ENCODE results near the gene TMEM208. TPM values are rescaled to one million over a fixed set of nuclear protein-coding genes. Genes with fewer than 3 reads are reported as not detected.
A peak's percentile ranks its signal among the peaks of the same experiment; 100 is the strongest.

TMEM208 gene
- polyA plus RNA-seq, 3 donors from 2014 or later = 104 to 154 (median 107) TPM

DNA sequence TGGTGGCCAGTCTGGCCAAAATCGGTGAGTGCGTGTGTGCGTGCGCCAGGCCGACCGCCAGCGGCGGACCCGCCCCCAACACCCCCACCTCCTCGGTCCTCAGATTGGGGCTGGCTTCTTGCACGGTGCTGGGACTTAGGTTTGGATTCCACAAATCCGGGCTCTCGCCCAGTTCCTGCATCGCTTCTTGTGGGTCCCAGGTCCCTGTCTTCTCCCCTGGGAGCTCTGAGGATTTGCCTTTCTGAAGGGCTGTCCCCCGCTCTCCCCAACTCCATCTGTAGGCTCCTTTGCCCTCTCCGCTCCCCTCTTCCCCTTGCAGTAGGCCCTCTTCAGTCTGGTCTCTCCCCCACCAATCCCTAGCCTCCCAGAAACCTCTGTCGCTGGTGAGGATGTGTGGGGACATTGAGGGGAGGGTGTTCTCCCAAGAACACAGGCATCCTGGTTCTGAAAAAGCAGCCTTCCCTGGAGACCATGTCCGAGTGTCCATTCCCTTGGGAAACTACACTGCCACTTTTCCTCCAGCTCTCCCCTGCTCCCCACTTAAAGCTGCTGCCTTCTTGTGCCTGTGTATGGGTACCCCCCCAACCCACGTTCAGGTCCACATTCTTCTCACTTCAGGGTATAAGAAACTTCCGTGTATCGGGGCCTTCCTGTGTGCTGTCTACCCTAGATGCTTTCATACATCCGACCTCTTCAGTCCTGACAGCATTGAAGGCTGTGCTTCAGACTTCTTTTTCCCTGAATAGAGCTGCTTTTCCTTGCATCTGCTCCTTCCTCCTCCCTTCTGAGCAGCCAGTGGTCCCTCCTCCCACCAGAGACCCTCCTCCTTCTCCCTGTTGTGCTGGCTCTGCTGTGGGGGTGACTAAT lies 22.5 kb downstream of the TMEM208 start:
- Mint-ChIP-seq H3K4me1 (peaks cover 34 to 36% of the 10 kb centered on the region in 2 donors), H3K27me3 (ENCODE audit: low read depth in 3 of 3) (peaks cover 6 to 19% (median 16%) of the 10 kb centered on the region in 3 donors), H3K4me3 (peak overlapping the region; percentile 61 to 76 (median 68)), H3K9me3 (no peaks in the 10 kb centered on the region), H3K36me3 (no peaks in the 10 kb centered on the region), H3K27ac (peak overlapping the region in 1 of 6 donors; percentile 17)
- no peak for DNase-seq

DNA sequence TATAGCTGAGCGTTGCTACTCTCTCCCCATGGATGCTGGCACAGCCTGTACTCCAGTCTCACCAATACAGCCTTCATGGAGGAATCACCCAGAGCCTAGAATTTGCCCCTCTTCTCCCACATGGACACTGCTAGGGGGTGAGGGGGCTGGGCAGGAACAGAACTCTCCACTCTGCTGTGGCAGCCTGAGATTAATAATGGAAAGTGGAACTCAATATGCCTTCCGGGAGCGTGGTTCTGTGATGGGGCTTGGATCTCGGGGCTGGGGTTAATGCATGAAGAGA lies 23.1 kb downstream of the TMEM208 start:
- H3K9me3 Mint-ChIP-seq = no peaks in the 10 kb centered on the region
- H3K27ac Mint-ChIP-seq = peak overlapping the region in 1 of 6 donors; percentile 17
- DNase-seq = no peak
- peaks cover 6 to 19% (median 16%) of the 10 kb centered on the region in 3 donors for H3K27me3 Mint-ChIP-seq (ENCODE audit: low read depth in 3 of 3)
- H3K4me1 Mint-ChIP-seq = peaks cover 28 to 30% of the 10 kb centered on the region in 2 donors
- peak overlapping the region; percentile 46 to 76 (median 68) for H3K4me3 Mint-ChIP-seq
- no peaks in the 10 kb centered on the region for H3K36me3 Mint-ChIP-seq

DNA sequence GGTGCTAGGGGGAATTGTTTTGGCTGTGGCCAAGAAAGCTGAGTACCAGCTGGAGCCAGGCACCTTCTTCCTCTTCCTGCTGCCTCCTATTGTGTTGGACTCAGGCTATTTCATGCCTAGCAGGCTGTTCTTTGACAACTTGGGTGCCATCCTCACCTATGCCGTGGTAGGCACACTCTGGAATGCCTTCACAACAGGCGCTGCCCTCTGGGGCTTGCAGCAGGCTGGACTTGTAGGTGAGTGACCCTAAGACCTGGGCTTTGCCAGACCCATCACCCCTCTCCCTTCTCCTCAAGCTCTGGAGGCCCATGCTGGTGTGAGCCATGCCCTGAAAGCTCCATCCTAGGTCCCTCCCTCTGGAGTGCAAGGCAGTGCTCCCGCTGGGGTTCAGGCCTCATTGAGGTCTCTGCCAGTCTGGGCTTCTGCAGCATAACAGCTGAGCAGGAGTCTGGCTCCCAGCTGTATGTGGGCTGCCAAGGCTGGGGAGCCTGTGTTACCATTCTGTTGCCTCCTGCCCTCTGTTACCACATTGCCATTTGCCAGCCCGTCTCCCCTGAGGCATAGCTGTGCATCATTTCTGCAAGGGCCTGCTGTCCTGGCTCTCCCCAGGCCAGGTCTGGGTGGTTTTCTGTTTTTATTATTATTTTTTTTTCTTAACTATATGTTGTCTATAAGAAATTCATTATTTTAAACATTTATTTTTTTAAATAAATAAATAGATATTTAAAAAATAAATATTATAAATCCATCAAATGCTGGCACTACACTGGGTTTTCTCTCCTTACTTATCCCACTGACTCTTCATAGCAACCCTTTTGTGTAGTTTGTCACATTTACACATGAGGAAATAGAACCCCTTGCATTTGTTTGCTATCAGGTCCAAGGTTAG lies 25.9 kb downstream of the TMEM208 start:
- H3K4me1 Mint-ChIP-seq = peaks cover 14 to 17% of the 10 kb centered on the region in 2 donors
- H3K36me3 Mint-ChIP-seq = no peaks in the 10 kb centered on the region
- no peak overlapping the region for H3K27ac Mint-ChIP-seq
- no peak for DNase-seq
- no peak overlapping the region for H3K4me3 Mint-ChIP-seq
- H3K9me3 Mint-ChIP-seq = no peaks in the 10 kb centered on the region
- H3K27me3 Mint-ChIP-seq (ENCODE audit: low read depth in 3 of 3) = peaks cover 6 to 15% (median 11%) of the 10 kb centered on the region in 3 donors

DNA sequence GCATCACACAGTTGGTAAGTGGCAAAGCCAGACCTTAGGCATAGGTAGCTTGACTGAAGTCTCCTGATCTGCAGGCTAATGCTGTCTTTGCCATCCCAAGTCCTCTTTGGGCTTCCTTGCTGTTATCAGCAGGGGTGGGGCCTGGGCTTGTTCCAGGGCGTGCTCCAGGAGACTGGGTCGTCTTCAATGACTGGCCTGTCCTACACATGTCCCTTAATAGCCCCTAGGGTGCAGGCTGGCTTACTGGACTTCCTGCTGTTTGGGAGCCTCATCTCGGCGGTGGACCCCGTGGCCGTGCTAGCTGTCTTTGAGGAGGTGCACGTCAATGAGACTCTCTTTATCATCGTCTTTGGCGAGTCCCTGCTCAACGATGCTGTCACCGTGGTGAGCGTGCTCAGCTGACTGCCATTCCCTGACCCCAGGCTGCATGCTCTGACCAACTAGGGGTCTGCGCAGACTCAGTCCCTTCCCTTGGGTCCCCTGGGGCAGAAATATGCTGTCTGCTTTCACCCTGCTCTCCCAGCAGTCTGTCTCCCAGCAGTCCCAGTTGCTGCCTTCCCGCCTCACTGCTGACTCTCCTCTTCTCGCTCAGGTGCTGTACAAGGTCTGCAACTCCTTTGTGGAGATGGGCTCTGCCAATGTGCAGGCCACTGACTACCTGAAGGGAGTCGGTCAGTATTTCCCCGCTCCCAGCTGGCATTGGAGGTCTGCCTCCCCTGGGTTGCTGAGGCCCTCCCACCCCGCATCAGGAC lies 28.0 kb downstream of the TMEM208 start:
- no peaks in the 10 kb centered on the region for H3K9me3 Mint-ChIP-seq
- H3K27me3 Mint-ChIP-seq (ENCODE audit: low read depth in 3 of 3) = peaks cover 3 to 13% (median 5%) of the 10 kb centered on the region in 3 donors
- DNase-seq = no peak
- peaks cover 0 to 3% of the 10 kb centered on the region in 2 donors for H3K4me1 Mint-ChIP-seq
- no peak overlapping the region for H3K4me3 Mint-ChIP-seq
- no peak overlapping the region for H3K27ac Mint-ChIP-seq
- no peaks in the 10 kb centered on the region for H3K36me3 Mint-ChIP-seq

DNA sequence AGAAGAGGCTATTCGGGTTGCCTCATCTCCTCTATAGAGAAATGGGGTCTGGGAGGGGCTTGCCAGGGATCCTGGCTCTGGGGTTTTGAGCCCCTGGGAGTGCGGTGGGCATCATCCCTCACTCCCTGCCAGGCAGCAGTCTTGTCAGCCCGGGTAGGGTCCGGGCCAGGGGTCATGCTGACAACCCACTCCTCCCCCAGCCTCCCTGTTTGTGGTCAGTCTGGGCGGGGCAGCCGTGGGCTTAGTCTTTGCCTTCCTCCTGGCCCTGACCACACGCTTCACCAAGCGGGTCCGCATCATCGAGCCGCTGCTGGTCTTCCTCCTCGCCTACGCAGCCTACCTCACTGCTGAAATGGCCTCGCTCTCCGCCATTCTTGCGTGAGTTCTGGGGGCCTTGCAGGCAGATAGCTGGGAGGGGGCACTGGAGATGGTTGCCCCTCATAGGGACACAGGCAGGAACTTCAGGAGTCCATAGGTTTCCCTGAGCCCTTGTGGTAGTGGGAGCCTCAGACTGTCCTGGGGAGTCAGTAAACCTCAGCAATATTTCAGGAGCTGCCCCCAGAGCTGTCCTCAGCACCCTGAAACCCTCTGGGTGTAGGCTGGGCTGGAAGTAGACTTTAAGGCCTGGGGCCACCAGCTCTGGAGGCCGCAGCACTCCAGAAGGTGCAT lies 28.8 kb downstream of the TMEM208 start:
- Mint-ChIP-seq H3K9me3 (no peaks in the 10 kb centered on the region), H3K36me3 (no peaks in the 10 kb centered on the region), H3K27me3 (ENCODE audit: low read depth in 3 of 3) (peaks cover 0 to 14% (median 0%) of the 10 kb centered on the region in 3 donors), H3K4me3 (no peak overlapping the region), H3K27ac (no peak overlapping the region), H3K4me1 (no peaks in the 10 kb centered on the region)
- DNase-seq = no peak

DNA sequence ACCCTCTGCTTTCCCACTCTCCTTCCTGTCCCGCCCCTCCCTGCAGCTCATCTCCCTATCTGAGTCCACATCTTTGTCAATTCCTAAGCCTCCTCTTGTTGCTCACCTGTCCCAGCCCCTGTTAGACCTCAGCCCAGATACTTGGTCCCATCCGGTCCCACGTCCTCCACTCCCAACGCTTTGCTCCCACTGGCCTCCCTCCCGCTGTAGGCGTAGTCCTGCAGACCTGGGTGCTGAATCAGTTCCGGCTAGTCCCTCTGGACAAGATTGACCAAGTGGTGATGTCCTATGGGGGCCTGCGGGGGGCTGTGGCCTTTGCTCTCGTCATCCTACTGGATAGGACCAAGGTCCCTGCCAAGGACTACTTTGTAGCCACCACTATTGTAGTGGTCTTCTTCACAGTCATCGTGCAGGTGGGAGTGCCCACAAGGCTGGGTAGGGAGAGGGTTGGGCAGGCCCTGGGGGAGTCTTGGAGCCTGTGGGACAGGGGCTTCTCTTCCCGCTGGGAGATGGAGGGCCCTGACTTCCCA lies 29.8 kb downstream of the TMEM208 start:
- H3K36me3 Mint-ChIP-seq = no peaks in the 10 kb centered on the region
- no peaks in the 10 kb centered on the region for H3K9me3 Mint-ChIP-seq
- H3K27ac Mint-ChIP-seq = peak overlapping the region in 1 of 6 donors; percentile 81
- DNase-seq = no peak
- H3K4me1 Mint-ChIP-seq = no peaks in the 10 kb centered on the region
- H3K4me3 Mint-ChIP-seq = no peak overlapping the region
- H3K27me3 Mint-ChIP-seq (ENCODE audit: low read depth in 3 of 3) = peaks cover 0 to 11% (median 4%) of the 10 kb centered on the region in 3 donors

DNA sequence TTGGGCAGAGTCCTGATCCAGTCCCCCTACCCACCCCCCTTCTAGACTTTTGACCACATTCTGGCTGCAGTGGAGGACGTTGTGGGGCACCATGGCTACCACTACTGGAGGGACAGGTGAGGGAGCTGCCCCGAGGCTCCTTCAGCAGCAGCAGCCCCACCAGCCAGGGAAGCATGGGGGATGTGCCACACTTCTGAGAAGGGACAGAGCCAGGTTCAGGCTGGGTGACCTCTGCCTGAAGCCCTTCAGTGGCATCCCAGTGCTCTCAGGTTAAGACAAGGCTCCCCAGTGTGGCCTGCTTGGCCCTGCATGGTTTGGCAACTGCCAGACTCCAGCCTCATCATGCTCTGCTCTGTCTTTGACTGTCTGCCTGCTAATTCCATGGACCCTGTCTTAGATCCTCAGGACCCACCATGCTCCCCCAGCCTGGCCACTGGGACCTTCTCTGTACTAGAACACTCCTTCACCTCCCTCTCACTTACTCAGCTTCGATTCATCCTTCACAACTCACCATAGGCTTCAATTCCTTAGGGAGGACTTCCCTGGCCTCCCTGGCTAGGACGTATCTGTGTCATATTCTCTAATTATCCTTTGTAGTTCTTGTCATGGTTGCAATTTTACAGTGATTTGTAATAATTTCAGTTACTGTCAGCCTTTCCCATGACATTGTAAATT lies 30.7 kb downstream of the TMEM208 start:
- H3K27ac Mint-ChIP-seq = no peak overlapping the region
- no peaks in the 10 kb centered on the region for H3K36me3 Mint-ChIP-seq
- peaks cover 0 to 11% (median 4%) of the 10 kb centered on the region in 3 donors for H3K27me3 Mint-ChIP-seq (ENCODE audit: low read depth in 3 of 3)
- no peak overlapping the region for H3K4me3 Mint-ChIP-seq
- DNase-seq = no peak
- no peaks in the 10 kb centered on the region for H3K4me1 Mint-ChIP-seq
- H3K9me3 Mint-ChIP-seq = no peaks in the 10 kb centered on the region

DNA sequence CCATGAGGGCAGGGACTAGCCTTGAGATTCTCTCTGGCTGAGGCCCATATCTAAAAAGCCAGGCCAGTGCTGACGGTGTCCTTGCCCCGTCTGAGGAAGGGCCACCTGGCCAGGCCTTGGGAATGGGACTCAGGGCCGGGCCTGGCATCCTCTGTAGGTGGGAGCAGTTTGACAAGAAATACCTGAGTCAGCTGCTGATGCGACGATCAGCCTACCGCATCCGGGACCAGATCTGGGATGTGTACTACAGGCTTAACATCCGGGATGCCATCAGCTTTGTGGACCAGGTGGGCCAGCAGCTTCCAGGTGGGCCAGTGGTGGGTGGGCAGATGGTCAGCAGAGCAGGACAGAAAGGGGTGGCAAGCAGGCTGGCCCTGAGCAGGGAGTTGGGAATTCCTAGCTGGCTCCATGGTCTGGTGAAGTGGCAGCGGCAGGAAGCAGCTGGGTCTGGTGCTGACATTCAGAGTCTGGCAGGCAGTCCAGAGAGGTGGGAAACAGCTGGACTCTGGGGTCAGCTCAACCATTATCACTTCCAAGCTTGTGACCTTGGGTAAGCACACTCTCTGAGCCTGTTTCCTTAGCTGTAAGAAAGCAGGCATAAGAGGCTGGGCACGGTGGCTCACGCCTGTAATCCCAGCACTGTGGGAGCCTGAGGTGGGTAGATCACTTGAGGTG lies 31.4 kb downstream of the TMEM208 start:
- Mint-ChIP-seq H3K4me1 (no peaks in the 10 kb centered on the region), H3K9me3 (no peaks in the 10 kb centered on the region), H3K36me3 (no peaks in the 10 kb centered on the region), H3K27ac (no peak overlapping the region), H3K27me3 (ENCODE audit: low read depth in 3 of 3) (peaks cover 1 to 8% (median 7%) of the 10 kb centered on the region in 3 donors), H3K4me3 (no peak overlapping the region)
- no peak for DNase-seq

DNA sequence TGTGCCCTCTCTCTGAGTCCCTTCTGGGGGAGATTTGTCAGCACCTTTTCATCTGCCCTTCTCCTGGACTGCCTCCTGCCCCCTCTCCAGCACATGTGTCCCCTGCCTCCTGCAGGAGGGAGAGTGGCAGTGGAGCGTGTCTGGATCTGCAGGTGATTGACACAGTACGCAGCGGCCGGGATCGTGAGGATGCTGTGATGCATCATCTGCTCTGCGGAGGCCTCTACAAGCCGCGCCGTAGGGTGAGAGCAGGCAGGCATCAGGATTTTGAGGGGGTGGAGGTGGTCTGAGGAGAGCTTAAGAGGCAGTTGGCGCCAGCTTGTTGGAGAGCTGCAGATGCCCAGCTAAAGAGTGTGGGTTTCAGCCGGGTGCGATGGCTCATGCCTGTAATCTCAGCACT lies 32.8 kb downstream of the TMEM208 start:
- H3K27me3 Mint-ChIP-seq (ENCODE audit: low read depth in 3 of 3) = peaks cover 2 to 16% (median 7%) of the 10 kb centered on the region in 3 donors
- H3K27ac Mint-ChIP-seq = no peak overlapping the region
- H3K4me3 Mint-ChIP-seq = no peak overlapping the region
- no peaks in the 10 kb centered on the region for H3K4me1 Mint-ChIP-seq
- no peak for DNase-seq
- no peaks in the 10 kb centered on the region for H3K9me3 Mint-ChIP-seq
- no peaks in the 10 kb centered on the region for H3K36me3 Mint-ChIP-seq

DNA sequence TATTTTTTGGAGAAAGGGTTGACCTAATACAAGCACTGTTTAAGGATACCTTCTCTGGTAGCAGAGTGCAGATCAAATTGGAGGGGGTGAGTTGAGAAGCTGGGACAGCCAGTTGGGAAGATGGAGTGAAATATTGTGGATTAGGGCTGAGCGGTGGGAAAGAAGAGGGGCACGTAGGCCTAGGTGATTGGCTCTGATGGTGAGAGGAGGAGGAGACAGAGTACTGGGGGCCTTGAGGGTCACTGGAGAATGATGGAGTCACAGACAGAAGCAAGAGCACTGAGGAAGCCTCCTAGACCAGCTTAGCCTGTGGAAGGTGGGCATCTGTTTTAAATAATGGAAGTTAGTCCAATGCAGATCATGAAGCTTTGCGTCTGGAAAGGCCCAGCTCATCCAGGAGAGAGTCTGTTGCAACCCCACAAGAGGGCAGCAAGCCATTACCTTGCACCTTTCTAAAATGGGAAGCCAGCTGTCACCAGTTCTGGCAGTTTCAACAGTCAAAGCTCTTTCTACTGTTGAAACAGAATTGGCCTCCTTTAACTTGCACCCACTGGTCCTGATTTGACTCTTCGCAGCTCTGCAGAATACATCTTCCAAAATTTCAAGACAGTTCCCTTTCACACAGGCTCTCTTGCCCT lies 33.6 kb downstream of the TMEM208 start:
- Mint-ChIP-seq H3K27ac (no peak overlapping the region), H3K4me3 (no peak overlapping the region), H3K36me3 (no peaks in the 10 kb centered on the region), H3K27me3 (ENCODE audit: low read depth in 3 of 3) (peaks cover 2 to 16% (median 7%) of the 10 kb centered on the region in 3 donors), H3K4me1 (no peaks in the 10 kb centered on the region), H3K9me3 (no peaks in the 10 kb centered on the region)
- DNase-seq = peak in 1 of 3 donors; percentile 22

DNA sequence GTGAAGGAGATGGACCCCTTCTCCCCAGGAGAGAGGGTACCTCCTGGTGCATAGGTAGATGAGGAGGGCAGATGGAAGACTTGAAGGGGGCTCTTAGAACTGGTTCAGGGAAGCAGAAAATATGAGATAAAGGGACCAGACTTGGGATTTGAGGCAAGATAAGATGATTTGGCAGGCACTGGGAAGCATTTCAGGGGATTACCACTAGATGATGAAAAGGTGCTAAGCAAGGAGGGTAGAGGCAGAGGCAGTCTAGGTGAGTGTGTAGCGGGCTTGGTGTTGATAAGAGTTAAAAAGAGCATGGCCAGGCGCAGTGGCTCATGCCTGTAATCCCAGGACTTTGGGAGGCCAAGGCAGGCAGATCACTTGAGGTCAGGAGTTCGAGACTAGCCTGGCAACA lies 36.3 kb downstream of the TMEM208 start:
- Mint-ChIP-seq H3K4me3 (no peak overlapping the region), H3K4me1 (no peaks in the 10 kb centered on the region), H3K27ac (no peak overlapping the region), H3K9me3 (no peaks in the 10 kb centered on the region), H3K27me3 (ENCODE audit: low read depth in 3 of 3) (peaks cover 2 to 16% (median 7%) of the 10 kb centered on the region in 3 donors), H3K36me3 (no peaks in the 10 kb centered on the region)
- DNase-seq = no peak

DNA sequence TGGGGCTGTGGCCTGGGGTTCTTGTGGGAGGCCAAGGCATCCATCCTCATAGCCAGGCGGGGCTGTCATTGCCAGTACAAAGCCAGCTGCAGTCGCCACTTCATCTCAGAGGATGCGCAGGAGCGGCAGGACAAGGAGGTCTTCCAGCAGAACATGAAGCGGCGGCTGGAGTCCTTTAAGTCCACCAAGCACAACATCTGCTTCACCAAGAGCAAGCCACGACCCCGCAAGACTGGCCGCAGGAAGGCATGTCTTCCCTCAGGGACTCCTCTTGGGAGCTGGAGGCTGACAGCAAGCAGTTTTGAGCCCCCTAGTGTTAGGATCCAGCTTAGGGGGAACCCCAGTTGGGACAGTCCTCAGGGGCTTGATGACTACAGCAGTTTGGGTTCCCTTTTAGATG lies 37.3 kb downstream of the TMEM208 start:
- no peak overlapping the region for H3K27ac Mint-ChIP-seq
- no peaks in the 10 kb centered on the region for H3K36me3 Mint-ChIP-seq
- DNase-seq = no peak
- no peak overlapping the region for H3K4me3 Mint-ChIP-seq
- peaks cover 2 to 16% (median 6%) of the 10 kb centered on the region in 3 donors for H3K27me3 Mint-ChIP-seq (ENCODE audit: low read depth in 3 of 3)
- H3K9me3 Mint-ChIP-seq = no peaks in the 10 kb centered on the region
- no peaks in the 10 kb centered on the region for H3K4me1 Mint-ChIP-seq
